ENCODE measurements around the gene FYB2. TPM values are rescaled to one million over a fixed set of nuclear protein-coding genes. Genes with fewer than 3 reads are reported as not detected.

Gene FYB2
- polyA plus RNA-seq, 2 of the 4 experiments (the other 2 are of a cell fraction): not detected

- H3K4me1 ChIP-seq: no peaks in the 10 kb centered on the region
- no peak for FAIRE-seq
- H3K27ac ChIP-seq: no peak overlapping the region
- H3K9me3 ChIP-seq: no peaks in the 10 kb centered on the region; the same call in 2 of the 3 replicates
- WGBS (ENCODE audit: missing lambda C conversion rate): 22% methylated on average over 3 of the region's 3 CpGs
- no peak for DNase-seq (ENCODE audit: low read depth in 1 of 2, low spot score in 1 of 2)
- POLR2A ChIA-PET: no interaction called here
- CTCF ChIA-PET: no interaction called here
- H3K4me2 ChIP-seq: no peak overlapping the region
- ATAC-seq: no peak
- TF ChIP-seq RAD21 (conservative IDR thresholded peaks at IDR 0.05 in 1 of 2, IDR thresholded peaks at IDR 0.05 in 1 of 2) (no peak), KDM1A (IDR thresholded peaks at IDR 0.05; ENCODE audit: low read depth) (no peak), BCL3 (IDR thresholded peaks at IDR 0.05) (no peak), PBX3 (IDR thresholded peaks at IDR 0.05) (no peak), FOSB (CRISPR knock-in tag; IDR thresholded peaks at IDR 0.05) (no peak), HOXB13 (CRISPR knock-in tag; IDR thresholded peaks at IDR 0.05; ENCODE audit: low read depth) (no peak), HDAC2 (IDR thresholded peaks at IDR 0.05) (no peak), HMGXB4 (CRISPR knock-in tag; IDR thresholded peaks at IDR 0.05; ENCODE audit: borderline replicate concordance) (no peak), POLR2A (IDR thresholded peaks at IDR 0.05; ENCODE audit: low read length) (no peak), REST (IDR thresholded peaks at IDR 0.05) (no peak), TP53 (CRISPR knock-in tag; IDR thresholded peaks at IDR 0.05) (no peak), FOXS1 (CRISPR knock-in tag; IDR thresholded peaks at IDR 0.05) (no peak), ESRRA (IDR thresholded peaks at IDR 0.05; ENCODE audit: borderline replicate concordance, low read length) (no peak), KDM5A (IDR thresholded peaks at IDR 0.05) (no peak), JUNB (IDR thresholded peaks at IDR 0.05) (no peak)
- H3K4me3 ChIP-seq: no peak overlapping the region
Observed at GRCh38 chr1:56838759-56839158, 19.6 kb upstream of the FYB2 start.

GRCh38 chr1:56837244-56837939 is 18.2 kb upstream of the FYB2 start:
- no peak for TF ChIP-seq NFE2L2 (conservative IDR thresholded peaks at IDR 0.05; ENCODE audit: low read length)
- no peak for TF ChIP-seq BHLHE40 (IDR thresholded peaks at IDR 0.05; ENCODE audit: low read depth, low read length)
- H3K4me2 ChIP-seq: no peak overlapping the region
- FAIRE-seq (no peak), DNase-seq (ENCODE audit: low read depth in 1 of 2, low spot score in 1 of 2) (no peak), ATAC-seq (no peak)
- H3K27ac ChIP-seq: no peak overlapping the region
- POLR2A ChIA-PET: no interaction called here
- CTCF ChIA-PET: interaction anchor here (0.6 kb wide), 2 partner anchors 983 to 1548 kb away, joined by 3 read pairs; no protein-coding TSS in a partner anchor
- WGBS (ENCODE audit: missing lambda C conversion rate): 20% methylated on average over 8 of the region's 9 CpGs
- no peak overlapping the region for H3K4me3 ChIP-seq
- H3K9me3 ChIP-seq: no peaks in the 10 kb centered on the region; the same call in 2 of the 3 replicates
- no peaks in the 10 kb centered on the region for H3K4me1 ChIP-seq

Data from A549 (cell line).